ENCODE data around the gene ADCY3.

DNA sequence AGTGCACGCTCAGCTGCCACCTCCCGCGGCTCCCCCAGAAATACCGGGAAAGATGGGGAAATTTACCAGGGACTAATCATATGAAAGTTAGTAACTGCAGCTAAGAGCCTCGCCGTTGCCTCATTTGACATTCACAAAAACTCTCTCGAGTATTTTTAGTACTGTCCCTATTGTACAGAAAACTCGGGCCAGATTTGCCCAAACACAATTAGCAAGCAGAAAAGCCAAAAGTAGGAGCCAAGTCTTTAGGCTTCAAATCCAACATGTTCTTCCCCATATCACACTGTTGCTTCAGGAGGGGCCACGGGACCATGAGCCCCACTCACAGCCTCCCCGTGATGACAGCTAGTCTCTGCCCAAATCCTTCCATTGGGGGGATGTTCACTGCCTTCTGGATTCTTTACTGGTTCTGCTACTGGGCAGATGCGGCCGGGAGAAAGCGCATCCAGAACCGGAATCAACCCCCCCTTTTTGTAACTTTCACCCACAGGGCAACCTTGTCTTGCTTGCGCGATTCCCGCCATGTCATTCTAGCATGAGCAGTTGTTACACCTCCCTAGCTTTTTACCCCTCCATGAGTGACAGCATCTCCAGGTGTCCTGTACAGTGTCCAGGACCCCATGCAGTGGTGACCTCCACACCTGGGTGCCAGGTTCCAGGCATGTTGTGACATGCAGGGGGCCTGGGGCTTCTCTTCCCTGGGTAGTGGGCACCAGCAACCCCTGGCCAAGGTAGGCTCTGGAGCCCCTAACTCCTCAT lies 91.6 kb downstream of the ADCY3 start:
- TF ChIP-seq EP300 (IDR thresholded peaks at IDR 0.05) (no peak), POLR2A (IDR thresholded peaks at IDR 0.05) (no peak)
- TF ChIP-seq, protein P1, sequence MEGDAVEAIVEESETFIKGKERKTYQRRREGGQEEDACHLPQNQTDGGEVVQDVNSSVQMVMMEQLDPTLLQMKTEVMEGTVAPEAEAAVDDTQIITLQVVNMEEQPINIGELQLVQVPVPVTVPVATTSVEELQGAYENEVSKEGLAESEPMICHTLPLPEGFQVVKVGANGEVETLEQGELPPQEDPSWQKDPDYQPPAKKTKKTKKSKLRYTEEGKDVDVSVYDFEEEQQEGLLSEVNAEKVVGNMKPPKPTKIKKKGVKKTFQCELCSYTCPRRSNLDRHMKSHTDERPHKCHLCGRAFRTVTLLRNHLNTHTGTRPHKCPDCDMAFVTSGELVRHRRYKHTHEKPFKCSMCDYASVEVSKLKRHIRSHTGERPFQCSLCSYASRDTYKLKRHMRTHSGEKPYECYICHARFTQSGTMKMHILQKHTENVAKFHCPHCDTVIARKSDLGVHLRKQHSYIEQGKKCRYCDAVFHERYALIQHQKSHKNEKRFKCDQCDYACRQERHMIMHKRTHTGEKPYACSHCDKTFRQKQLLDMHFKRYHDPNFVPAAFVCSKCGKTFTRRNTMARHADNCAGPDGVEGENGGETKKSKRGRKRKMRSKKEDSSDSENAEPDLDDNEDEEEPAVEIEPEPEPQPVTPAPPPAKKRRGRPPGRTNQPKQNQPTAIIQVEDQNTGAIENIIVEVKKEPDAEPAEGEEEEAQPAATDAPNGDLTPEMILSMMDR (IDR thresholded peaks at IDR 0.05) = no peak
